ENCODE data around the gene CD14.

Gene CD14

GRCh38 chr5:140633021-140633471 is at the start of gene CD14:
CD14 (minus strand) TSS chr5:140633175; CDS start chr5:140633071, 104 bp downstream.
- TF ChIP-seq CTCF (conservative IDR thresholded peaks at IDR 0.05), result no peak
- H3K27ac ChIP-seq, result peak within 1 kb of the TSS; percentile 49

DNA sequence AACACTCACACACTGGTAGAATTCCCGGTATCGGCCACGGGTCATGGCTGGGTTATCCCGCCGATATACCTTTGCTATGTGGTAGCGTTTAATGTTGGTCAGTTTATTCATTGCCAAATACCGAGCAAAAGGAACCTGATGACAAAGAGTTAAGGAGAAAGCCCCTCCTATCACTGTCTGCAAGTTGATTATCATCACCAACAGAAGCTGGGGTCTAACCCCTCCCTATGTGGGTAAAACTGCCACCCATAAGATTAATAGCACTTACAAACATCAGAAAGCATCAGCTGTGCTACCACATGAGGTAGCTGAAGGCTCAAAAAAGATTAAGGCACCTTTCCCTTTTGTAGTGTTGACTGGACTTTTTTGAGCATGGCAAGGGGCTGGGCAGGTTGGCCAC is 46.0 kb upstream of the CD14 start:
- no peak overlapping the region for H3K27ac ChIP-seq
- TF ChIP-seq CTCF (conservative IDR thresholded peaks at IDR 0.05), result no peak

GRCh38 chr5:140677947-140678346 is 45.0 kb upstream of the CD14 start:
- no peak for TF ChIP-seq CTCF (conservative IDR thresholded peaks at IDR 0.05)
- no peak overlapping the region for H3K27ac ChIP-seq

DNA sequence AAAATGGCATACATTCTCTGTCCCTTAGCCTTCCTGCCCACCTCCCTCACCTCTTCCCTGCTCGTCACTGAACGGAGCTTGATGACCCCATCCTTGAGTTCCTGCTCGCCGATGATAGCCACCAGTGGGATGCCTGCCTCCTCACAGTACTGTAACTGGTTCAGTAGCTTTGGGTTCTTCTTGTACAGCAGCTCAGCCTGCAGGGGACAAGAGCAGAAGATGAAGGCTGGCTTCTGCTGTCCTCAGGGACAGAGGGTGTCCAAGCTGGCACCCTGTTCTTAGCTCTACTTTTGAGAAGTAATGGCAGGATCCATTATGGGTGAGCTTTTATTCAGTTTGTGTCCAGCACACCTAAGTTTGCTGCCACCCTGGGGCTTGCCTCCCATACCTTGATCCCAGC is 41.7 kb upstream of the CD14 start:
- no peak overlapping the region for H3K27ac ChIP-seq
- TF ChIP-seq CTCF (conservative IDR thresholded peaks at IDR 0.05), result no peak

- TF ChIP-seq CTCF (conservative IDR thresholded peaks at IDR 0.05), result no peak
- no peak overlapping the region for H3K27ac ChIP-seq
Observed at GRCh38 chr5:140674211-140674610, 41.2 kb upstream of the CD14 start.

- TF ChIP-seq CTCF (conservative IDR thresholded peaks at IDR 0.05), result no peak
- H3K27ac ChIP-seq, result no peak within 1 kb of the TSS
Observed at GRCh38 chr5:140673187-140673976, 40.4 kb upstream of the CD14 start, which contains the start of gene DND1. DND1 (minus strand) TSS chr5:140673576; CDS start chr5:140673542, 34 bp downstream.

DNA sequence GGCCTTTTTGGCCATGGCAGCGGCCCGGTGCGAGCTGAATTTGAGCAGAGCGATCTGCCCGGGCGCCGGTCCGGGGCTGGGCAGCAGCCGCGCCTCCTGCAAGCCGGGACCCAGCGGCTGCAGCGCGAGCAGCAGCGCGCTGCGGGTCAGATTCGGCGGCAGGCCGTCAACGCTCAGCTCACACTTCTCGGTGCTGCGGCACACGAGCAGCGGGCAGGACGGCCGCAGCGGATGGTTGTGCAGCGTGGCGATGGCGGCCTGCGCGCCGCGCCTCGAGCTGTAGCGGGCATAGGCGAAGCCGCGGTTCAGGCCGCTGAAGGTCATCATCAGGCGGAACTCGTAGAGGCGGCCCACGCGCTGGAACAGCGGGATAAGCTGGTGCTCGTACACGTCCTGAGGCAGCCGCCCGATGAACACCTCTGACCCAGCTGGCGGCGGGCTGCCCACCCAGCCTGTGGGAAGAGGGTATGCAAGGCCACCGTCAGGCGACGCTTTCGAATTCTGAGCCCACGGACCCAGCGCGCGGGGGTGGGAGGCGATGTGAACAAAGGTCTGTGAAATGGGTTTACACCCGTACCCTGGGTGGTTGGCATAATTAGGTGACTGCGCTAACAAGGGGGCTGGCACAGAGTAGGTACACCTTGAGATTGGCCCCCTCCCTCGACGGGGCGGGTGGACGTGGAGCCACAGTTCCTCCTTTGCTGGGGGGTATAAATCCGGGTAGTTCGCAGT is 39.6 kb upstream of the CD14 start:
- H3K27ac ChIP-seq, result no peak overlapping the region
- TF ChIP-seq CTCF (conservative IDR thresholded peaks at IDR 0.05), result no peak

Data from VCaP (cell line).